ENCODE measurements around the gene GOLGA6L7. TPM values are rescaled to one million over a fixed set of nuclear protein-coding genes. Genes with fewer than 3 reads are reported as not detected.
"Not testable (repeated sequence)": the region's sequence is repeated elsewhere in the genome, so short reads cannot be mapped to it uniquely, and the experiment has no call there.

Gene GOLGA6L7, protein sequence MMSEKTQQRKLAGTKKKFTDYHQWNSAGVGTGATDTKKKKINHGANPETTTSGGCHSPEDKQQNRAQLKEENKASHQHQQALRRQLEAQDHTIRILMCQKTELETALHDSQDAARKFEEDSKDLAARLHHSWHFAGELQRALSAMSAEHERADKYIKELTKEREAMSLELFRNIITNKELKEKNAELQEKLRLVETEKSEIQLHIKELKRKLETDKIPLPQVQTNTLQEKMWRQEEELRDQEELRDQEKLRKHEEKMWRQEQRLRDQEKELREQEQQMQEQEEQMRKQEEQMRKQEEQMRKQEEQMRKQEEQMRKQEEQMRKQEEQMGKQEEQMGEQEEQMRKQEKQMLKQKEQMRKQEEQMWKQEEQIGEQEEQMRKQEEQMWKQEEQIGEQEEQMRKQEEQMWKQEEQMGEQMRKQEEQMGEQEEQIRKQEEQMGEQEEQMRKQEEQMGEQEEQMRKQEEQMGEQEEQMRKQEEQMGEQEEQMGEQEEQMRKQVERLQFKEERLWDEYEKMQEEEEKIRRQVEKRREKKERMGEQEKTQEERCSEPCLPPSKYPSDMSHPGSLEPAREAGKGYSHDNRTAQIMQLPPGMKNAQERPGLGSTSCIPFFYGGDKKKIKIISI
- total RNA-seq: not detected

DNA sequence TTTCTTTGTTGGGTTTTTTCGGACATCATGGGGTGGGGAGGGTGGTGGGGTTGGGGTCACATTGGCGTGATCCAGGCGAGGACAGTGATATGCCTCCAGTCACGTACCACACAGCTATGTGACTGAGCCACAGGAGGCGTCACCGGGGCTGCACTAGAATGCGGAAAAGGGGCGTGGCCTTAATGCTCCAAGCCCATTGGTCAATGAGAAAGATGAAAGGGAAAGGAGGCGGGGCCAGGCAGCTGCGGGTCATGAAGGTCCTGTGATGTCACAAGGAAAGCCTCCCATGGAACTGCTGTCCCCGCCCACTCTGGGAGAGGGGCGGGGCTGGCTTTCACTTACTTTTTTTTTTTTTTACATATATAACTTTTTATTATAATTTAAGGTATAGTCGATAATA lies at the start of gene GOLGA6L7:
GOLGA6L7 (minus strand) TSS at position 124 of the 400 bp plus-strand sequence; CDS start at position 29, 95 bp downstream.
- not testable (repeated sequence) for H3K4me1 Mint-ChIP-seq; H3K4me3 Mint-ChIP-seq; H3K27me3 Mint-ChIP-seq; H3K36me3 Mint-ChIP-seq (ENCODE audit: low read depth); H3K27ac Mint-ChIP-seq; ATAC-seq (replicated peaks); H3K9me3 Mint-ChIP-seq

DNA sequence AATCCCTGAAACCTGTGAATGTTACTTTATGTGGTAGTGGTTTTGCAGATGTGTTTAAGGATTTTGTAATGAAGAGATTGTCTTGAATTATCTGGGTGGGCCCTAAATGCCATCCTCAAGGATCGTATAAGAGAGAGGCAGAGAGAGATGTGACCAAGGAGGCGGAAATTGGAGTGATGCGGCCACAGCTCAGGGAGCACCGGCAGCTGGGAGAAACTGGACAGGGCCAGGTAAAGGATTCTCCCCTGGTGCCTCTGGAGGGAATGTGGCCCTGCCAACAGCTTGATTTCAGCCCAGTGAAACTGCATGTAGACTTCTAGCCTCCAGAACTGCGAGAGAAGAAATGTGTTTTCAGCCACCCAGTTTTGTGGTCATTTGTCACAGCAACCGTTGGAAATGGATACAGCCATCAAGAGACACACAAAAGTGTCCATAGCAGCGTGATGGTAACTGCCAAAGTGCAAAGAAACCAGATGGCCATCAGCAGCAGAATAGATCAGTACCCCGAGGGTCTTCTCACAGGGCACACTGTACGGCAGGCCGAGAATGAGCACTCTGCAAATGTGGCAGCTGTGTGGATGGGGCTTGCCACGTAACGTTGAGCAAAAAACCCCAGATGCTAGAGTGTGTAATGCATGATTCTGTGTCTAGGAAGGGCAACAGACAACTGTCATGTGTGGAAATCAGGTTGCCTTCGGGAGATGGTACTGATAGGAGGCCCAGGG lies 49.6 kb upstream of the GOLGA6L7 start:
- no peaks in the 10 kb centered on the region for H3K36me3 Mint-ChIP-seq (ENCODE audit: low read depth)
- peaks cover under 1% of the 10 kb centered on the region for H3K4me1 Mint-ChIP-seq
- no peak overlapping the region for H3K4me3 Mint-ChIP-seq

DNA sequence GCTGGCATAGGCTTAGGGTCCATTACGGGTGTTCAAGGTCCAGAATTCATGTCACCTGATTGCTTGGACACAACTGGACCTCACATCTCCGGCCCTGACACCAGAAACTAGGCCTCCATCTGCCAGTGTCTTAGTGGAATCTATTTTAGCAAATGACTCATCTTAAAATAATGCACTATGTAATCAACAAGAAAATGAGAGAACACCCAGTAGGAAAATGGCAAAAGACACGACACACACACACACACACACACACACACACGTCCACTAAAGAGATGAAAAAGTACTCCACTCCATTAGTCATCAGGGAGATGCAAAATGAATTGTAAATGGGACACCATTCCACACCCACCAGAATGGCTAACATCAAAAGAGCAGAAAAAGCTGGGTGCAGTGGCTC lies 48.5 kb upstream of the GOLGA6L7 start:
- ATAC-seq (replicated peaks): no peak
- no peak overlapping the region for H3K27ac Mint-ChIP-seq

More for the DNA sequence above, 49.6 kb upstream of the GOLGA6L7 start:
- Mint-ChIP-seq H3K9me3 (no peaks in the 10 kb centered on the region), H3K27me3 (no peaks in the 10 kb centered on the region), H3K27ac (no peak overlapping the region)
- no peak for ATAC-seq (replicated peaks)

DNA sequence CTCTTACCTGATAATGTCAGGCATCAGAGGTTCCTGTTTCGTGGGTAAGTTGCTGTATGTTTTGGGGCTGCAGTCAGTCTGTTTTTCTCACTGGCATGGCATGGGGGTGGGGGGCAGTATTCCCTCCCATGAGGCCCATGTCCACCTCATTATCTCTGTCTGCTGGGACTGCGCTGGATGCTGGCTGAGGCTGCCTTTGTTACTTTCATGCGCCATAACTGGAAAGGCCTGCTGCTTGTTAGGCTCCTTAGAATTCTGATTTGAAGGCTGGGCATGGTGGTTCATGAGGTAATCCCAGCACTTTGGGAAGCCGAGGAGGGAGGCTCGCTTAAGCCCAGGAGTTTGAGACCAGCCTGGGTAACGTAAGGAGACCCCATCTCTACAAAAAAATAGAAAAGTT lies 47.1 kb upstream of the GOLGA6L7 start:
- Mint-ChIP-seq H3K4me1 (peaks cover 14% of the 10 kb centered on the region), H3K9me3 (no peaks in the 10 kb centered on the region), H3K4me3 (no peak overlapping the region), H3K36me3 (ENCODE audit: low read depth) (no peaks in the 10 kb centered on the region), H3K27me3 (no peaks in the 10 kb centered on the region), H3K27ac (no peak overlapping the region)
- ATAC-seq (replicated peaks): no peak

More for the DNA sequence above, 48.5 kb upstream of the GOLGA6L7 start:
- peaks cover 4% of the 10 kb centered on the region for H3K4me1 Mint-ChIP-seq
- H3K27me3 Mint-ChIP-seq: no peaks in the 10 kb centered on the region
- no peaks in the 10 kb centered on the region for H3K9me3 Mint-ChIP-seq
- H3K36me3 Mint-ChIP-seq (ENCODE audit: low read depth): no peaks in the 10 kb centered on the region
- no peak overlapping the region for H3K4me3 Mint-ChIP-seq

DNA sequence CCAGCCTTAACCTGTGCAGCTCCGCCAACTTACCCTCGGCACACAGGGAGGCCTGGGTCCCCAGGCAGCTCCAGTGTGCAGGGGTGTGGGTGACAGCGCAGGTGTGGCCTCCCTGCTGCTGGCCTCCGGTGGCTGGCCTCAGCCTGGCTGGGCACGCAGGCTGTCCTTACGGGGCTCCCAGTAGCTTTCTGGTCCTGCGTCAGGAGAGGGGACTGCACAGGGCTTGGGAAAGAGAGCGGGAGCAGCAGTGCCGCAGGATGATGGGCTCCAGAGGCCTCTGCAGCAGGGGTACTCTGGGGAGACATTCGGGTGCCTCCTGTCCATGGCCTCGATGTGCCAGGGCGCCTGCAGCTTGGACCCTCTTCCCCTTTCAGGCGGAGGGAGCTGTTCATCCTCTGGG lies 46.7 kb upstream of the GOLGA6L7 start:
- Mint-ChIP-seq H3K36me3 (ENCODE audit: low read depth) (no peaks in the 10 kb centered on the region), H3K4me3 (no peak overlapping the region), H3K27ac (no peak overlapping the region), H3K4me1 (peaks cover 18% of the 10 kb centered on the region), H3K9me3 (no peaks in the 10 kb centered on the region), H3K27me3 (no peaks in the 10 kb centered on the region)
- no peak for ATAC-seq (replicated peaks)

DNA sequence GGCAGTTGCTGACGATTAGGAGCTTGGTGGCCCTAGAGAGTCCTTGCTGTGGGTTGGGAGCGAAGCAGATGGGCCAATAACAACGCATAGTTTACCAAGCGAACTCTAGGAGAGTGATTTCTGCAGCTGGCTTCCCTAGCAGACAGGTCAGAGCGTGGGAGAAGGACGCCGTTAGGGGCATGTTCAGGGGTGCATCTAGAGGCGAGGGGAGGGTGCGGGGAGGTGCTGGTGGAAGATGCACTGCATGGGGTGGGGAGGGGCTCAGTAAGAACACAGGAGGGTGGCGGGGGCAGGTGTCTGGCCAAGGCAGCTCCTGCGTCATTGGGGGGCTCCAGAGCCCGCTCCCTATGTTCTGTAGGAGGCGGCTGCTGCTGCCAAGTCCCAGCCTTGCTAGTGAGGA lies 46.2 kb upstream of the GOLGA6L7 start:
- peaks cover 23% of the 10 kb centered on the region for H3K4me1 Mint-ChIP-seq

DNA sequence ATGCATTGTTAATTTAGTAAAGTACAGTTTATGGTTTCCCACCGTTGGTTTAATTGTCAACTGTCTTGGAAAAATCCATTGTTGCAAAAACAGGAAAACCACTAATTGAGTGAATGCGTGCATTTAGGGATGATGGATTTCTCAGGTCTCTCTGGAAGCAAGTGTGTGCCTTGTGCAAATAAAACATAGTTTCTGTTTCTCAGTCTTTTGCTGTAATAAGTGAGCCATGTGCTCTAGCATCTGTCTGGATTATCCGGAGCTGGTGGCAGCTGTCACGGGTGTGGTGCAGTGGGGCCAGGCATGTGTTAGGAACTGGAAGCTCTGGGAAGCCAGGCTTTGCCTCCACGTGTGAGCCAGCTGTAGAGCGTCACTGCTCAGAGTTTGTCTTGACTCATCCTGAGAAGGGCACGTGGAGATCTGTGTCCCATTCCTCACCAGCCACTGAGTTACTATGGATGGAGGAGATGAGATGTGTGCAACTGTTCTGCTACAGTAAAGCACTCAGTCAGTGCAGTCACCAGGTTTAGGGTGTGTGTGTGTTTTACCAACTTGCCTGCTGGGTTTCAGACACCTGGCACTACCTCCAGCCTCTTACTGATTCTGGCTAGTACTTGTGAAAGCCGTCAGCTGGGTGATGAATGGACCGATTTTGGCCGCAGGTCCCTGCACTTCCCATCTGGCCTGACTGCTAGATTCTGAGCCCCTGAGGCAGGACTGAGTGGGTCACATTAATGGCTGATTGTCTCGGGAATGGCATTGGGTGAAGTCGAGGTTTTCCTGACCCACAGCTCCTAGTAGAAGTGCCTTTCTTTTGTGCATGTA lies 44.6 kb upstream of the GOLGA6L7 start:
- no peaks in the 10 kb centered on the region for H3K36me3 Mint-ChIP-seq (ENCODE audit: low read depth)
- H3K9me3 Mint-ChIP-seq: no peaks in the 10 kb centered on the region
- peaks cover 1% of the 10 kb centered on the region for H3K27me3 Mint-ChIP-seq
- no peak overlapping the region for H3K27ac Mint-ChIP-seq
- no peak overlapping the region for H3K4me3 Mint-ChIP-seq
- no peak for ATAC-seq (replicated peaks)
- H3K4me1 Mint-ChIP-seq: peaks cover 32% of the 10 kb centered on the region

More for the DNA sequence above, 46.2 kb upstream of the GOLGA6L7 start:
- no peaks in the 10 kb centered on the region for H3K27me3 Mint-ChIP-seq
- no peaks in the 10 kb centered on the region for H3K36me3 Mint-ChIP-seq (ENCODE audit: low read depth)
- no peak for ATAC-seq (replicated peaks)
- H3K27ac Mint-ChIP-seq: no peak overlapping the region
- H3K9me3 Mint-ChIP-seq: no peaks in the 10 kb centered on the region
- H3K4me3 Mint-ChIP-seq: no peak overlapping the region

DNA sequence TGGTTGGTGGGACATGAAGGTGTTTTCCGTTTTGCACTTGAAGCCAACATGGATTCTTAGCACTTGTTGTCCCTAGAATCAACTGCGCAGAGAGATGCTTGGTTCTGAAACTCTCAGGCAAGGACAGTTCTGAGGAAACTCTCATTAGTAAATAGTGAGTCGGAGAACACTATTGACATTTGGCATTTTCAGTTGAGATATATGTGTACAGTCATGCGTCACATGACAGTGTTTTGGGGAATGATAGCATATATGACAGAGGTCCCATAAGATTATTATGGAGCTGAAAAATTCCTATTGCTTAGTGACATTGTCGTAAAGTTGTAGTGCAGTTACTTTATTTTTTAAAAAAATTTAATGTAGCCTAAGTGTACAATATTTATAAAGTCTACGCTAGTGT lies 43.1 kb upstream of the GOLGA6L7 start:
- Mint-ChIP-seq H3K36me3 (ENCODE audit: low read depth) (no peaks in the 10 kb centered on the region), H3K27me3 (peaks cover 3% of the 10 kb centered on the region), H3K4me3 (peak overlapping the region; percentile 53), H3K27ac (no peak overlapping the region), H3K4me1 (peaks cover 33% of the 10 kb centered on the region), H3K9me3 (no peaks in the 10 kb centered on the region)
- ATAC-seq (replicated peaks): peak; percentile 27

DNA sequence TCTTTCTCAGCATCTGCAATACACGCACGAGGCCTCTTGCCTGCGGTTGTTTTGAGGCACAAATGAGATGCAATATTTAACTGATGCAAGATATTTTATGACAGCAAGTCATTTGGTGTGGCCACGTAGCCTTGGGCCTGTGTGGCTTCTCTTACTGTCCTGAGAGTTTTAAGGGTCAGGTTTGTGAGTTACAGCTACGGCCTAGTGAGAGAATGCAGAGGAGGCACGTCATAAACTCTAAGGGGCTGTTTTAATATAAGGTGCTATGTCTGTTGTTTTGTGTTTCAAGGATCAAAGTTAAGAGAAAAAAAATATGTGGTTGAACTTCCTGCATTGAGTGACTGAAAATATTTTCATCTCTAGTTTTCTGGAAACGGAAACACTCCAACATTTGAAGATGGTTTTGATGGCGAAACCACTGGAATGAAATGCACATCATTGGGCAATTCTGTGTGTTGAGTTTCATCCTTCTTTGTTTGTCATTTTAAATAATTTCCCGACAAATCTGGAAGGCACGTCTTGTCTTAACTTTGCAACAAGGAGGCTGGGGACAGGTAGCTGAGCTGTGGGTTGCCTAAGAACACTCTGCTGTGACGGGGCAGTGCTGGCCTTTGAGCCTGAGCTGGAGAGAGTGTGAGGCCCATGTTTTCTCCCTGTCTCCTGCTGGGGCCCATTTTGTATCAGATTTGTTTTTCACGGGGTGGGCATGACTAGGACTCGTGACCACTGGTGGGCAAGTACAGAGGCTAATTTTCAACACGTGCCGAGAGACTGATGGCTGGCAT lies 42.5 kb upstream of the GOLGA6L7 start:
- H3K9me3 Mint-ChIP-seq: no peaks in the 10 kb centered on the region
- H3K4me1 Mint-ChIP-seq: peaks cover 33% of the 10 kb centered on the region
- peaks cover 3% of the 10 kb centered on the region for H3K27me3 Mint-ChIP-seq
- peak overlapping the region; percentile 41 for H3K27ac Mint-ChIP-seq
- no peaks in the 10 kb centered on the region for H3K36me3 Mint-ChIP-seq (ENCODE audit: low read depth)
- ATAC-seq (replicated peaks): peak; percentile 44
- peak overlapping the region; percentile 53 for H3K4me3 Mint-ChIP-seq

DNA sequence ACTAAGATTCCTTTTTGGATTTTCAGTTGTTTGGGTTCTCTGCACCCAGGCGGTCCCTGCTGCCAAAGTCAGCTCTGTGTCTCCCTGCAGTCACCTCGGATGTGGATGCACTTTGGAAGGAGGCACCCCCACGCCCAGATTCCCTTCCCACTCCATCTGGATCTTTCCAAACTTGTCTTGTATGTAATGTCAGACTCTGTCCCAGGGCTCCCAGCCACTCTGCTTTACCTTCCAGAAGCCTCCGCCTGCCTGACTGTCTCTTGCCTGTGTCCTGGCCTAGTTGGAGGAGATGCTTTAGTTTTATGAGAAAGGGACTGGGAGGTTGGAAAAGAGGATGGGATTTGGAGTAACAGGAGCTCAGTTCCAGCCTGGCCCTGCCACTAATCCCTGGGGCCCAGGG lies 41.8 kb upstream of the GOLGA6L7 start:
- not testable (repeated sequence) for H3K9me3 Mint-ChIP-seq; H3K27me3 Mint-ChIP-seq; H3K36me3 Mint-ChIP-seq (ENCODE audit: low read depth); ATAC-seq (replicated peaks)
- Mint-ChIP-seq H3K4me3 (peak overlapping the region; percentile 53), H3K4me1 (peaks cover 33% of the 10 kb centered on the region), H3K27ac (peak overlapping the region; percentile 41)

DNA sequence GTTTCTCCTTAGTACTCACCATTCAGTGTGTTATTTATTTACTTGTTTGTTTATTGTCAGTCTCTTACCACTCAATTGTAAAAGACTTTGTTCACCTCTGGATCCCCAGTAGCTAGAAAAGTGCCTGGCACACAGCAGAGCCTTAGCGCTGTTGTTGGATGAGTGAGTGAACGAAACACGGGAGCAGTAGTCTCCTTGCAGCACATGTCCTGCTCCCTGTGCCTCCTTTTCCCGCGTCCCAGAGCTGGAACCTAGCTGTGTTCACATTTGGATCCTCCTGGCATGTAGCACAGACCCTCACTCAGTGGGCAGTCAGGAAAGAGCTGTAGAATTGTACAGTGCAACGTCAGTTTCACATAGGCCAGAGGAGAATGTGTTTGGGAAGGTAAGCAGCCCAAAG lies 41.4 kb upstream of the GOLGA6L7 start:
- H3K27me3 Mint-ChIP-seq; H3K36me3 Mint-ChIP-seq (ENCODE audit: low read depth); ATAC-seq (replicated peaks); H3K9me3 Mint-ChIP-seq: not testable (repeated sequence)
- H3K4me1 Mint-ChIP-seq: peaks cover 33% of the 10 kb centered on the region
- H3K27ac Mint-ChIP-seq: peak overlapping the region; percentile 41
- H3K4me3 Mint-ChIP-seq: peak overlapping the region; percentile 53

DNA sequence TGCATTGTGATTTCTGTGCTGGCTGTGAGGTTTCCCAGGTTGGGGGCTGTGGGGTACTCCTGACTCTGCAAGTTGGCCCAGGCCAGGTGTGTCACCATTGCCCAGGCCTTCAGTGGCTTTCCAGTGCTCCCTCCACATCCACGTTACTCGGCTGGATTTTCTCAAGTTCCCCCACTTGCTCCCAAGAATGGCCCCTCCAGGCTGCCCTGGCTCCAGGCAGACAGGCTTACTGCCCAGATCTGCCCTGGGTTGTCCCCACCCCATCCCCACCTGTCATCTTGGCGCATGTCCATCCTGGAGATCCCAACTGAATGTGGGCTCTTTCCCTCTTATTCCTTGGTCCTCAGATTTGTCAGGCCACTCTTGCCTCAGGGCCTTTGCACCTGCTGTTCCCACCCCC lies 40.9 kb upstream of the GOLGA6L7 start:
- H3K27me3 Mint-ChIP-seq: peaks cover 3% of the 10 kb centered on the region
- ATAC-seq (replicated peaks): no peak
- H3K9me3 Mint-ChIP-seq: no peaks in the 10 kb centered on the region
- no peaks in the 10 kb centered on the region for H3K36me3 Mint-ChIP-seq (ENCODE audit: low read depth)
- H3K27ac Mint-ChIP-seq: peak overlapping the region; percentile 41
- no peak overlapping the region for H3K4me3 Mint-ChIP-seq
- H3K4me1 Mint-ChIP-seq: peaks cover 33% of the 10 kb centered on the region

DNA sequence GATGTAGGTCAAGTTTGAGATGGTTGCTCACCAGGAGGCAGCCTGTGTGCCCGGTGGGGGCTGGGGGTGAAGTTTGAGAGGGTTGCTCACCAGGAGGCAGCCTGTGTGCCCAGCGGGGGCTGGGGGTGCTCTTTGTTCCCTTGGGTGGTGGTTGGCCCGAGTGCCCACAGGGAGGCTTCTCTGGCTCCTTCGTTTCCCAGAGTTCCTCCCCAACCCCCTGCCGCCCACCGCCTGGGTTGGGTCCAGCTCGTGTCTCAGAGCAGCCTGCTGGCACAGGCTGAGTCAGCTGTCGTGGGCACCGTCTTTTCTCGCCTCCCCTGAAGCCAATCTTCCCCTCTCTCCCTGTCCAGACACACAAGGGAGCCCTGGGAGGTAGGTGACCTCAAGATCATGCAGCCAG lies 40.5 kb upstream of the GOLGA6L7 start:
- Mint-ChIP-seq H3K27me3 (peaks cover 3% of the 10 kb centered on the region), H3K4me1 (peaks cover 33% of the 10 kb centered on the region), H3K27ac (no peak overlapping the region), H3K4me3 (no peak overlapping the region), H3K9me3 (no peaks in the 10 kb centered on the region), H3K36me3 (ENCODE audit: low read depth) (no peaks in the 10 kb centered on the region)
- ATAC-seq (replicated peaks): no peak

Data from activated T-helper 17 cell treated with anti-CD3 and anti-CD28 coated beads, Interleukin-2, amount 50 U/mL, for 72 hours (primary cell).